ENCODE data around the gene ACP4.

The ACP4 gene

DNA sequence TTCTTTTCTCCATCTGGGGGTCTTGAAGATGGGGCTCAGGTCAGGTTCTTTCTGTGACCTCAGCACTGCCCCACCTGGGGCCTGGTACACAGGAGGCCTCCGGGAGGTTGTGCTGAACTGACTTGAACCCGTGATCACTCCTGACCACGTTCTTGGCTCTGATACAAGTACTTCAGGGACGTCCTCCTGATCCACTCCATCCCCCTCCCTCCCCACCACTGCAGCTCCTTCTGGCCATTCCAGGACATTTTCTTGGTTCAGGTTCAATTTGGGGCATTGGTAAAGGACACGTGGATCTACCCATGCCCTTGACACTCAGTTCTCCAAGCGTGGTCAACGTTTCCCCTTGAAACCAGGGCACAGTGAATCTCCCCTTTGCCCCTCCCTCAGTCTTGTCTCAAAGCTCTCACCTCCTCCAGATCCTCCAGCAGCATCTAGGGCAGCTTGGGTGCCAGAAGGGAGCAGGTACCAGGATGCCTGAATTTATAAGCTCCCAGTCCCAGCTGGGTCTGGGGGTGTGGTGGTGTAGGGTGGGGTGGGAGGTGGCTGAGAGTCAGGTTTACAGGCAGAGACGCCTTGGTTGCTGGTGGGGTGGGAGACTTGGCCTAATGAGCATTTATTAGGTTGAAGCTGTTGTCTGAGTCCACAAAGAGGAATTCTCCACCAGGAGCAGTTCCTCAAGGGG, 43.0 kb downstream of the ACP4 start, which contains the start of gene KLK15:
TSS of gene KLK15 (minus strand) at position 458 of the 685 bp plus-strand sequence. CDS start 2,082 bp downstream, outside the sequence.
- no peak for DNase-seq (ENCODE audit: low spot score)
- in situ Hi-C loops (cut with MboI; ENCODE audit: low sequenced_read_pairs, unreplicated experiment) = no loop called here
- no peak for TF ChIP-seq CTCF (IDR thresholded peaks at IDR 0.05; ENCODE audit: borderline replicate concordance, control extremely low read depth, extremely low read depth, insufficient read depth, missing control alignments)

DNA sequence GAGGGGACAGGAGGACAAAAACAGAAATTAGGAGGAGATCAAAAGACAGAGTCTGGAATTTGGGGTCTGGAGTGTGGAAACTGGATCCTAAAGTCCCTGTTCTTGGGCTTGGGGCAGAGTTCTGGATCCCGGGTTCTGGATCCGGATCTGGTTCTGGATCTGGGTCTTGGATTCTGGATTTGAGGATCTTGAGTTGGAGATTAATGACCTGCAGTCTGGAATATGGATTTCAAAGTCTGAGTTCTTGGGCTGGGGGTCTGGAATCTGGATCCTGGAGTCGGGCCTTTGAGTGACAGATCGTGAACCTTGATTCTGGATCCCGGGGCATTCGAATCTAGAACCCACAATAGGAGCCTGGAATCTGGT, 43.6 kb downstream of the ACP4 start:
- in situ Hi-C loops (cut with MboI; ENCODE audit: low sequenced_read_pairs, unreplicated experiment) = no loop called here
- no peak for TF ChIP-seq CTCF (IDR thresholded peaks at IDR 0.05; ENCODE audit: borderline replicate concordance, control extremely low read depth, extremely low read depth, insufficient read depth, missing control alignments)
- no peak for DNase-seq (ENCODE audit: low spot score)

- no peak for TF ChIP-seq CTCF (IDR thresholded peaks at IDR 0.05; ENCODE audit: borderline replicate concordance, control extremely low read depth, extremely low read depth, insufficient read depth, missing control alignments)
- in situ Hi-C loops (cut with MboI; ENCODE audit: low sequenced_read_pairs, unreplicated experiment) = no loop called here
- DNase-seq (ENCODE audit: low spot score) = no peak
Measured at GRCh38 chr19:50835103-50835784, 45.0 kb downstream of the ACP4 start.

DNA sequence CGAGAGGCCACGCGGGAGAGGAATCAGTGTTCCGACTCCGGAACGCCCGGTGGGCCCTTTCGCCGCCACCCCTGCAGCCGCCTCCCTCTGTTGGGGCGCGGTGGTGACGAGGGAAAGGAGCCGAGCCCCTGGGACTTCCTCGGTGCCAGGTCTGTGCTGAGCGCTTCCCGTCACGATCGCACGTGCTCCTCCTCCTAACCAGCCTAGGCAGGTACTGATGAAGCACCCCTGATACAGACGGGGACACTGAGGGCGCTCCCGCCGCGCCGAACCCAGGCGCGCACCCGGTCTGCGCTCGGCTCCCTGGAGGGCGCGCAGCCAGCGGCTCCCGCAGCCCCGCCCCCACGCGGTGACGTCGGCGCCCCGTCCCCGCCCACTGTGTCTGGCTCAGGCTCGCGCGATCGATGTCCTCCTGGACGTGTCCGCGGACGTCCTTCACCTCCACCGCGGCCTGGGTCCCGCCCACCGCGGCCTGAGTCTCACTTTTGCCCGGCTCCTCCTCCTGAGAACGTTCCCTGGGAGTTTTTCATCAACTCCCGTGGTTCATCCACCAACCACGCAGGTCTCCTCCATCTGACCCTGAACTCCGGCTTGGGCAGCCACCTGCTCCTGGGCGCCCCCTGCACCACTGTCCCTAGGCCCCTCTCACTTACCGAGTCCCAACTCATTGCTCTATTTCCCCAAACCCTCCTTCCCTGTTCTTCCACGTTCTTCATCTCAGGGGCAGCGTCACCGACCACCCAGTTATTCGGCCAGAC, 45.7 kb downstream of the ACP4 start:
- peak; percentile 95 for DNase-seq (ENCODE audit: low spot score)
- in situ Hi-C loops (cut with MboI; ENCODE audit: low sequenced_read_pairs, unreplicated experiment) = no loop called here
- TF ChIP-seq CTCF (IDR thresholded peaks at IDR 0.05; ENCODE audit: borderline replicate concordance, control extremely low read depth, extremely low read depth, insufficient read depth, missing control alignments) = no peak

- in situ Hi-C loops (cut with MboI; ENCODE audit: low sequenced_read_pairs, unreplicated experiment) = no loop called here
- DNase-seq (ENCODE audit: low spot score) = no peak
- TF ChIP-seq CTCF (IDR thresholded peaks at IDR 0.05; ENCODE audit: borderline replicate concordance, control extremely low read depth, extremely low read depth, insufficient read depth, missing control alignments) = no peak
Measured at GRCh38 chr19:50836543-50837195, 46.5 kb downstream of the ACP4 start.

DNA sequence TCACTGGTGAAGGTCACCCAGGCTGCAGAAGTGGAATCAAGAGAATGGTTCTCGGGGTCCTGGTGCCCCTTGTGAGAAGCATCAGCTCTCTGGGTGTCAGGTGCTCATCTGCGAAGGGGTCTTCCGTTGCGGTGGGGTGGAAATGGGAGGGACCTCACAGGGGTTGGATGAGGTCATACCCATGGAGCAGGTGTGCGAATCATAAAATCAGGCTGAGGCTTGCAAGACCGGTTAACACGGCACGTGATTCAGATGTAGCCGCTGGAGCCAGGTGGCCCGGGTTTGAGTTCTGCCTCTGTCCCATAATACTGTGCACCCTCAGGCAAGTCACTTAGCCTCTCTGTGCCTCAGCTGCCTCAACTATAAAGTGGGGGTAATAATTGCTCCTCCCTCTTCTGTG, 47.1 kb downstream of the ACP4 start:
- TF ChIP-seq CTCF (IDR thresholded peaks at IDR 0.05; ENCODE audit: borderline replicate concordance, control extremely low read depth, extremely low read depth, insufficient read depth, missing control alignments) = no peak
- DNase-seq (ENCODE audit: low spot score) = no peak
- in situ Hi-C loops (cut with MboI; ENCODE audit: low sequenced_read_pairs, unreplicated experiment) = no loop called here

Measured in GM13976 (cell line).